Right cardiac atrium (tissue), 5 donors: ENCODE data around the gene DNAJB9. TPM values are rescaled to one million over a fixed set of nuclear protein-coding genes. Genes with fewer than 3 reads are reported as not detected.
A peak's percentile ranks its signal among the peaks of the same experiment; 100 is the strongest.
"Not testable (repeated sequence)": the region's sequence is repeated elsewhere in the genome, so short reads cannot be mapped to it uniquely, and the experiment has no call there.

Source experiments
- ATAC-seq, 2 donors: fragments of 200-7000 bp; cut with Tn5 transposase; one replicate each; pipeline versions ENCODE4 v1.8.0 to v1.9.1; 2020; ENCODE audit warnings: moderate library complexity in 2 of 2, mild to moderate bottlenecking in 1 of 2
- DNase-seq, 3 donors: peaks; one replicate each; pipeline ENCODE4 v3.0.0-alpha.2; 2020
- H3K27ac ChIP-seq: one replicate; pipeline ENCODE4 v1.5.1; 2013; ENCODE audit warnings: mild to moderate bottlenecking, low read length, control low read depth, moderate library complexity
- H3K27me3 ChIP-seq: one replicate; pipeline ENCODE4 v1.6.1; 2013; ENCODE audit not compliant: control insufficient read depth, insufficient read depth
- H3K4me1 ChIP-seq: one replicate; pipeline ENCODE4 v1.6.1; 2013; ENCODE audit warnings: low read length; ENCODE audit not compliant: control insufficient read depth, insufficient read depth
- H3K4me3 ChIP-seq: one replicate; pipeline ENCODE4 v1.5.1; 2013; ENCODE audit warnings: low read length, control low read depth
- H3K9me3 ChIP-seq: one replicate; pipeline ENCODE4 v1.6.1; 2013; ENCODE audit warnings: low read length; ENCODE audit not compliant: control insufficient read depth
- WGBS: extraction: QIAGEN DNeasy Blood & Tissue Kit; methylation state at CpG from one replicate; pipeline ENCODE4 v1.1.7; 2013; 5-methylcytosine and 5-hydroxymethylcytosine counted together
- intact Hi-C, 4 donors: fragments of 100-400 bp; cut with DNase I; formaldehyde crosslinking; loops; one replicate each; pipeline versions ENCODE4 v1.11.0 to v1.14.0; 2022 to 2023
- polyA plus RNA-seq: library from polyadenylated mRNA; stranded (reverse); fragments of 200-250 nt; gene quantifications from one replicate; pipeline ENCODE4 v1.2.3, GENCODE V29; 2013
- total RNA-seq, 4 donors: library from RNA; stranded (reverse); fragmentation: NEBNext Ultra II Directional; extraction: Animal tissue kit (Norgen Biotek cat#: 25700); gene quantifications; one replicate each; pipeline ENCODE4 v1.2.1, GENCODE V29; 2021
- donor health status: healthy with polysubstance abuse.
- donor health status: DM: no; HTN: yes; CAD: no.
- donor health status: DM: no; HTN: no; CAD: no.
- donor health status: DM: no; HTN: yes; CAD: no; lungs with severe emphysema.
- donor health status: DM: yes; HTN: yes; CAD: no.

The DNAJB9 gene
- total and polyA plus RNA-seq, 5 donors, result 35.0 to 52.0 (median 38.4) TPM

- H3K4me3 ChIP-seq, result no peak overlapping the region
- DNase-seq (no peak), ATAC-seq (no peak)
- no peaks in the 10 kb centered on the region for H3K27me3 ChIP-seq
- 87% methylated on average over 2 of the region's 2 CpGs for WGBS
- intact Hi-C loops, result no loop called here
- H3K4me1 ChIP-seq, result no peaks in the 10 kb centered on the region
- no peak overlapping the region for H3K27ac ChIP-seq
- H3K9me3 ChIP-seq, result no peaks in the 10 kb centered on the region
Measured at GRCh38 chr7:108537229-108537628, 32.4 kb upstream of the DNAJB9 start.

GRCh38 chr7:108538236-108538635, 31.4 kb upstream of the DNAJB9 start:
- DNase-seq, H3K4me3 ChIP-seq, H3K27ac ChIP-seq, H3K9me3 ChIP-seq, ATAC-seq, intact Hi-C loops, H3K27me3 ChIP-seq, H3K4me1 ChIP-seq: not testable (repeated sequence)
- 61% methylated on average over 2 of the region's 2 CpGs for whole genome bisulfite sequencing

DNA sequence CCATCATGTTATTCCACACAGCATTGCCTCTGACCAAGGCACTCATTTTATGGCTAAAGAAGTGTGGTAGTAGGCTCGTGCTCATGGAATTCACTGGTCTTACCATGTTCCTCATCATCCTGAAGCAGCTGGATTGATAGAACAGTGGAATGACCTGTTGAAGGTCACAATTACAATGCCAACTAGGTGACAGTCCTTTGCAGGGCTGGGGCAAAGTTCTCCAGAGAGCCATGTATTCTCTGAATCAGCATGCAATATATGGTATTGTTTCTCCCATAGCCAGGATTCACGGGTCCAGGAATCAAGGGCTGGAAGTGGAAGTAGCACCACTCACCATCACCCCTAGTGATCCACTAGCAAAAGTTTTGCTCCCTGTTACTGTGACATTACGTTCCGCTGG, 31.0 kb upstream of the DNAJB9 start:
- ATAC-seq, intact Hi-C loops, DNase-seq, H3K9me3 ChIP-seq, H3K27ac ChIP-seq, H3K27me3 ChIP-seq, H3K4me1 ChIP-seq, H3K4me3 ChIP-seq: not testable (repeated sequence)
- 90% methylated on average over 4 of the region's 4 CpGs for WGBS

- H3K4me1 ChIP-seq, result no peaks in the 10 kb centered on the region
- no peak overlapping the region for H3K27ac ChIP-seq
- ATAC-seq (no peak), DNase-seq (no peak)
- no peaks in the 10 kb centered on the region for H3K9me3 ChIP-seq
- intact Hi-C loops, result no loop called here
- no peaks in the 10 kb centered on the region for H3K27me3 ChIP-seq
- 76% methylated on average over 2 of the region's 2 CpGs for WGBS
- no peak overlapping the region for H3K4me3 ChIP-seq
Measured at GRCh38 chr7:108541478-108541877, 28.2 kb upstream of the DNAJB9 start.

- H3K9me3 ChIP-seq, H3K27ac ChIP-seq, ATAC-seq, H3K27me3 ChIP-seq, H3K4me3 ChIP-seq, H3K4me1 ChIP-seq, intact Hi-C loops, DNase-seq: not testable (repeated sequence)
- WGBS, result 75% methylated on average over 2 of the region's 2 CpGs
Measured at GRCh38 chr7:108548141-108548896, 21.4 kb upstream of the DNAJB9 start.

DNA sequence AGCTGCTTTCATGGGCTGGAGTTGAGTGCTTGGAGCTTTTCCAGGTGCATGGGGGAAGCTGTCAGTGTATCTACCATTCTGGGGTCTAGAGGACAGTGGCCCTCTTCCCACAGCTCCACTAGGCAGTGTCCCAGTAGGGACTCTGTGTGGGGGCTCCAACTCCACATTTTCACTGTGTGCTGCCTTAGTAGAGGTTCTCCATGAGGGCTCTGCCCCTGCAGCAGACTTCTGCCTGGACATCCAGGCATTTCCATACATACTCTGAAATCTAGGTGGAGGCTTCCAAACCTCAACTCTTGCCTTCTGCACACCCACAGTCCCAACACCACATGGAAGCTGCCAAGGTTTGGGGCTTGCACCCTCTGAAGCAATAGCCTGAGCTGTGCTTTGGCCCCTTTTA, 13.0 kb upstream of the DNAJB9 start:
- H3K27ac ChIP-seq, H3K4me3 ChIP-seq, ATAC-seq, DNase-seq, H3K27me3 ChIP-seq, intact Hi-C loops, H3K4me1 ChIP-seq, H3K9me3 ChIP-seq: not testable (repeated sequence)

DNA sequence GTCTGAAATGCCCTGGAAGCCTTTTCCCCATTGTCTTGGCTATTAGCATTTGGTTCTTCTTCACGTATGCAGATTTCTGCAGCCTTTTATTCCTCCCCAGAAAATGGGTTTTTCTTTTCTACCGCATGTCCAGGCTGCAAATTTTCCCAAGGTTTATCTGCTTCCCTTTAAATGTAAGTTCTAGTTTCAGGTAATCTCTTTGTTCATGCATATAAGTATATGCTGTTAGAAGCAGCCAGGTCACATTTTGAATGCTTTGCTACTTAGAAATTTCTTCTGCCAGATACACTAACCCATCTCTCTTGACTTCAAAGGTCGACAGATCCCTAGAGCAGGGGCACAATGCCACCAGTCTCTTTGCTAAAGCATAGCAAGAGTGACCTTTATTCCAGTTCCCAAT, 12.5 kb upstream of the DNAJB9 start:
- H3K27ac ChIP-seq, result no peak overlapping the region
- 98% methylated on average over 3 of the region's 3 CpGs for WGBS

GRCh38 chr7:108557617-108558016, 12.1 kb upstream of the DNAJB9 start:
- no peak for DNase-seq
- Histone ChIP-seq H3K4me3 (no peak overlapping the region), H3K27ac (no peak overlapping the region), H3K4me1 (no peaks in the 10 kb centered on the region), H3K27me3 (no peaks in the 10 kb centered on the region), H3K9me3 (no peaks in the 10 kb centered on the region)
- intact Hi-C loops, result no loop called here
- ATAC-seq, result no peak
- 100% methylated on average over 1 of the region's 1 CpG for WGBS

More for the DNA sequence above, 12.5 kb upstream of the DNAJB9 start:
- Histone ChIP-seq H3K4me1 (no peaks in the 10 kb centered on the region), H3K9me3 (no peaks in the 10 kb centered on the region), H3K4me3 (no peak overlapping the region), H3K27me3 (no peaks in the 10 kb centered on the region)
- ATAC-seq, result no peak
- no peak for DNase-seq
- intact Hi-C loops, result no loop called here

GRCh38 chr7:108559253-108559652, 10.4 kb upstream of the DNAJB9 start:
- no peaks in the 10 kb centered on the region for H3K27me3 ChIP-seq
- H3K4me1 ChIP-seq, result no peaks in the 10 kb centered on the region
- no peak overlapping the region for H3K4me3 ChIP-seq
- H3K27ac ChIP-seq, result no peak overlapping the region
- 89% methylated on average over 4 of the region's 4 CpGs for WGBS
- no peak for ATAC-seq
- intact Hi-C loops, result no loop called here
- no peaks in the 10 kb centered on the region for H3K9me3 ChIP-seq
- DNase-seq, result no peak

DNA sequence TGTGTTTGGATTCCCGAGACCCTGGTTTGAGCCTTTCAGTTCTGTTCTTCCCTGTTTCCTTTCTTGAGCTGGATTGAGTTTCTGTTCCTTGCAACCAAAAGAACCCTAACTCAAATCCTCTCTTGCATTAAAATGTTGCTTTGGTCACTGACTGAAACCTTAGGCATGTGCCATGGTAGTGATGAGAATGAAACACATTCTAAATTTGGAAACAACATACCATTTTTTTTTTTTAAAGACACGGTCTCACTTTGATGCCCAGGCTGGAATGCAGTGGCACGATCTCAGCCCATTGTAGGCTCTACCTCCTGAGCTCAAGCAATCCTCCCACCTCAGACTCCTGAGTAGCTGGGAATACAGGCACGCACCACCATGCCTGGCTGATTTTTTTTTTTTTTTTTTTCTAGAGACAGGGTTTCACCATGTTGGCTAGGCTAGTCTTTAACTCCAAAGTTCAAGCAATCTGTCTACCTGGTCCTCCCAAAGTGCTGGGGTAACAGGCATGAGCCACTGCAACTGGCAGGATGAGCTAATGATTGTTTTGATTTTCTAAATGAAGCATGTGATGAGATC, 8.5 kb upstream of the DNAJB9 start:
- Histone ChIP-seq H3K9me3 (no peaks in the 10 kb centered on the region), H3K27me3 (no peaks in the 10 kb centered on the region), H3K4me3 (no peak overlapping the region), H3K27ac (peak overlapping the region; percentile 75), H3K4me1 (no peaks in the 10 kb centered on the region)
- ATAC-seq (no peak), DNase-seq (no peak)
- intact Hi-C loops, result no loop called here
- WGBS, result 84% methylated on average over 4 of the region's 4 CpGs

DNA sequence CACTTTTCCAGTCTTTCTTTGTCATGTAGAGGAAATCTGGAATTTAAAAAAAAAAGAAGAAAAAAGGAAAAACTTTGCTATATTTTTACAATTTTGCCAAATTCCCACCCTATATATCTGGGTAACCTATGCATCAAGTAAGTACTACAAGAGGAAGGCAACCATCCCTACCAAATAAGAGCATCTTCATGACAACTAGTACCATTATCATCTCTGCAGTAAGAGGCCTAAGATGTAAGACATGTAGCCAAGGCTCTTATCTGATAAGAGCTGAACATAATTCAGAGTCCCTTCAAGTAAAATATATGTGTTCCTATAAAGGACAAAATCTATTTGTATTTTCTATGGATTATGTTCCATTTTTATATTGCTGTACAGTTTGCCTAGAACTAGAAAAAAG, 3.7 kb upstream of the DNAJB9 start:
- ATAC-seq (no peak), DNase-seq (no peak)
- no peaks in the 10 kb centered on the region for H3K4me1 ChIP-seq
- no peak overlapping the region for H3K27ac ChIP-seq
- H3K9me3 ChIP-seq, result no peaks in the 10 kb centered on the region
- intact Hi-C loops, result no loop called here
- no peak overlapping the region for H3K4me3 ChIP-seq
- no peaks in the 10 kb centered on the region for H3K27me3 ChIP-seq
